Measurements from ENCODE around the gene KLF12. TPM values are rescaled to one million over a fixed set of nuclear protein-coding genes. Genes with fewer than 3 reads are reported as not detected.

Gene KLF12
- total and polyA plus RNA-seq, 9 of the 15 experiments (the other 6 are each of a cell fraction or from before 2014, with no cell fraction given) = under 0.01 to 0.07 (median 0.05) TPM; not detected in 3

- TF ChIP-seq, protein P1, sequence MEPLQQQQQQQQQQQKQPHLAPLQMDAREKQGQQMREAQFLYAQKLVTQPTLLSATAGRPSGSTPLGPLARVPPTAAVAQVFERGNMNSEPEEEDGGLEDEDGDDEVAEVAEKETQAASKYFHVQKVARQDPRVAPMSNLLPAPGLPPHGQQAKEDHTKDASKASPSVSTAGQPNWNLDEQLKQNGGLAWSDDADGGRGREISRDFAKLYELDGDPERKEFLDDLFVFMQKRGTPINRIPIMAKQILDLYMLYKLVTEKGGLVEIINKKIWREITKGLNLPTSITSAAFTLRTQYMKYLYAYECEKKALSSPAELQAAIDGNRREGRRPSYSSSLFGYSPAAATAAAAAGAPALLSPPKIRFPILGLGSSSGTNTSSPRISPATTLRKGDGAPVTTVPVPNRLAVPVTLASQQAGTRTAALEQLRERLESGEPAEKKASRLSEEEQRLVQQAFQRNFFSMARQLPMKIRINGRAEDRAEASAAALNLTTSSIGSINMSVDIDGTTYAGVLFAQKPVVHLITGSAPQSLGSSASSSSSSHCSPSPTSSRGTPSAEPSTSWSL (CRISPR knock-in tag; IDR thresholded peaks at IDR 0.05; ENCODE audit: borderline replicate concordance) = no peak
- TF ChIP-seq PPARD (CRISPR knock-in tag; IDR thresholded peaks at IDR 0.05) = no peak
Observed at GRCh38 chr13:74142257-74142656, 8.1 kb upstream of the KLF12 start (continued).

- no TSS peak for BruUV-seq (replicated peaks)
- Histone ChIP-seq H4K20me1 (replicated peaks; ENCODE audit: control insufficient read depth, insufficient read depth, low read length) (no peaks in the 10 kb centered on the region), H3K4me3 (no peak overlapping the region), H2AFZ (ENCODE audit: low read depth, low read length) (no peak overlapping the region), H3K36me3 (ENCODE audit: control insufficient read depth, insufficient read depth, low read length) (no peaks in the 10 kb centered on the region), H3K27ac (ENCODE audit: extremely low read depth, low read depth, low read length) (no peak overlapping the region), H3K27me3 (ENCODE audit: control insufficient read depth in 2 of 2, insufficient read depth in 2 of 2, low read length in 2 of 2) (peaks cover 0 to 5% of the 10 kb centered on the region in 2 experiments; a peak in 1 of 5 replicates), H3K9me3 (replicated peaks; ENCODE audit: control insufficient read depth, insufficient read depth, low read depth, low read length) (no peaks in the 10 kb centered on the region), H3K4me2 (ENCODE audit: insufficient read depth, low read length) (no peak overlapping the region), H3K4me1 (replicated peaks in 1 of 2; ENCODE audit: control insufficient read depth in 2 of 2, insufficient read depth in 2 of 2, low read length in 2 of 2) (peaks cover 0 to 10% of the 10 kb centered on the region in 2 experiments; a peak in 2 of 5 replicates), H3K9me1 (ENCODE audit: control insufficient read depth, insufficient read depth, low read length) (no peaks in the 10 kb centered on the region), H3K9ac (ENCODE audit: insufficient read depth in 1 of 2, low read depth in 2 of 2, low read length in 2 of 2) (no peak overlapping the region), H3K79me2 (ENCODE audit: control insufficient read depth, insufficient read depth, low read length) (no peaks in the 10 kb centered on the region)
- intact Hi-C loops (cut with micrococcal nuclease) (no loop called here), in situ Hi-C loops (cut with MboI) (no loop called here)
- FAIRE-seq (no peak), DNase-seq (ENCODE audit: extremely low read depth in 1 of 4, low spot score in 3 of 4) (no peak), ATAC-seq (no peak)
- ChIA-PET CTCF (ENCODE audit: low intra/inter-chr PET ratio) (no interaction called here), POLR2A (no interaction called here)
- 0% methylated on average over 3 of the region's 3 CpGs for WGBS (ENCODE audit: insufficient coverage, low coverage, missing lambda C conversion rate)
- TF ChIP-seq, protein P2, sequence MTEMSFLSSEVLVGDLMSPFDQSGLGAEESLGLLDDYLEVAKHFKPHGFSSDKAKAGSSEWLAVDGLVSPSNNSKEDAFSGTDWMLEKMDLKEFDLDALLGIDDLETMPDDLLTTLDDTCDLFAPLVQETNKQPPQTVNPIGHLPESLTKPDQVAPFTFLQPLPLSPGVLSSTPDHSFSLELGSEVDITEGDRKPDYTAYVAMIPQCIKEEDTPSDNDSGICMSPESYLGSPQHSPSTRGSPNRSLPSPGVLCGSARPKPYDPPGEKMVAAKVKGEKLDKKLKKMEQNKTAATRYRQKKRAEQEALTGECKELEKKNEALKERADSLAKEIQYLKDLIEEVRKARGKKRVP (CRISPR knock-in tag; IDR thresholded peaks at IDR 0.05) = no peak
- TF ChIP-seq SMAD3 (CRISPR knock-in tag; conservative IDR thresholded peaks at IDR 0.05) = no peak
- no peak for TF ChIP-seq ZNF140 (CRISPR knock-in tag; IDR thresholded peaks at IDR 0.05)
- no peak for TF ChIP-seq CCNT2 (IDR thresholded peaks at IDR 0.05; ENCODE audit: borderline replicate concordance, extremely low read depth, insufficient read length, low read depth, low read length)
- no peak for TF ChIP-seq ZNF511 (CRISPR knock-in tag; IDR thresholded peaks at IDR 0.05)
- no peak for TF ChIP-seq POLR3A (IDR thresholded peaks at IDR 0.05; ENCODE audit: borderline replicate concordance, extremely low read depth, insufficient read depth, insufficient read length)
- no peak for TF ChIP-seq PATZ1 (CRISPR knock-in tag; IDR thresholded peaks at IDR 0.05; ENCODE audit: borderline replicate concordance)
- TF ChIP-seq ZKSCAN3 (CRISPR knock-in tag; IDR thresholded peaks at IDR 0.05) = no peak
- no peak for TF ChIP-seq KDM5B (IDR thresholded peaks at IDR 0.05; ENCODE audit: insufficient replicate concordance, low read depth, low read length)
- no peak for TF ChIP-seq TRIM24 (IDR thresholded peaks at IDR 0.05)
- no peak for TF ChIP-seq ZNF717 (CRISPR knock-in tag; IDR thresholded peaks at IDR 0.05)
- no peak for TF ChIP-seq ZNF3 (CRISPR knock-in tag; IDR thresholded peaks at IDR 0.05)
- no peak for TF ChIP-seq ZFP1 (CRISPR knock-in tag; IDR thresholded peaks at IDR 0.05)
- TF ChIP-seq ETS2 (tag; IDR thresholded peaks at IDR 0.05; ENCODE audit: borderline replicate concordance, poor library complexity, severe bottlenecking) = no peak
Observed at GRCh38 chr13:74138241-74138640, 4.0 kb upstream of the KLF12 start.
